GM23338 (cell line): ENCODE data around the gene RFK. TPM values are rescaled to one million over a fixed set of nuclear protein-coding genes. Genes with fewer than 3 reads are reported as not detected.

Source experiments
- ATAC-seq: fragments of 200-7000 bp; cut with Tn5 transposase; 3 replicates; pipeline ENCODE4 v1.9.1; 2020
- DNase-seq: peaks from one replicate; pipeline ENCODE4 v3.0.0-alpha.2; 2015; ENCODE audit warnings: low spot score
- H2AFZ ChIP-seq: fragments of 200-600 bp; sonication (generic); 2 replicates; pipeline ENCODE4 v1.8.0; 2016; ENCODE audit warnings: antibody characterized with exemption, mild to moderate bottlenecking, moderate library complexity
- H3F3A ChIP-seq: fragments of 200-600 bp; sonication (generic); replicated peaks from 2 replicates; pipeline ENCODE4 v1.8.0; 2017; ENCODE audit warnings: antibody characterized with exemption, mixed run types, low read depth
- H3K27ac ChIP-seq: fragments of 200-600 bp; sonication (generic); 2 replicates; pipeline ENCODE4 v1.6.1; 2016; ENCODE audit warnings: low read depth
- H3K27me3 ChIP-seq: fragments of 200-600 bp; sonication (generic); 2 replicates; pipeline ENCODE4 v1.8.0; 2016; ENCODE audit warnings: mild to moderate bottlenecking, mixed run types, moderate library complexity; ENCODE audit not compliant: insufficient read depth
- H3K36me3 ChIP-seq: fragments of 200-600 bp; sonication (generic); 2 replicates; pipeline ENCODE4 v1.8.0; 2016; ENCODE audit warnings: mild to moderate bottlenecking; ENCODE audit not compliant: insufficient read depth
- H3K4me1 ChIP-seq: fragments of 200-600 bp; sonication (generic); 2 replicates; pipeline ENCODE4 v1.8.0; 2016; ENCODE audit warnings: mild to moderate bottlenecking, moderate library complexity; ENCODE audit not compliant: insufficient read depth
- H3K4me2 ChIP-seq: fragments of 200-600 bp; sonication (generic); 2 replicates; pipeline ENCODE4 v1.7.1; 2017; ENCODE audit warnings: mixed run types
- H3K4me3 ChIP-seq: fragments of 200-600 bp; sonication (generic); 2 replicates; pipeline ENCODE4 v1.6.1; 2016; ENCODE audit warnings: mixed run types
- H3K79me2 ChIP-seq: fragments of 200-600 bp; sonication (generic); replicated peaks from 2 replicates; pipeline ENCODE4 v1.8.0; 2017; ENCODE audit warnings: mild to moderate bottlenecking; ENCODE audit not compliant: insufficient read depth
- H3K9me2 ChIP-seq: fragments of 200-600 bp; sonication (generic); 2 replicates; pipeline ENCODE4 v1.8.0; 2017; ENCODE audit not compliant: insufficient read depth
- H4K20me1 ChIP-seq: fragments of 200-600 bp; sonication (generic); replicated peaks from 2 replicates; pipeline ENCODE4 v1.8.0; 2017; ENCODE audit warnings: mild to moderate bottlenecking; ENCODE audit not compliant: insufficient read depth
- H3K27ac Mint-ChIP-seq: 2 replicates; pipeline ENCODE4 v1.8.0; 2020; ENCODE audit warnings: inconsistent platforms, mild to moderate bottlenecking, moderate library complexity, mixed read lengths
- H3K27me3 Mint-ChIP-seq: 3 replicates; pipeline ENCODE4 v1.8.0; 2022; ENCODE audit warnings: low read depth, mild to moderate bottlenecking, moderate library complexity, mixed read lengths, inconsistent platforms; ENCODE audit not compliant: insufficient read depth, poor library complexity
- H3K36me3 Mint-ChIP-seq: 3 replicates; pipeline ENCODE4 v1.8.0; 2021; ENCODE audit warnings: low read depth, mild to moderate bottlenecking, inconsistent platforms, moderate library complexity, mixed read lengths
- H3K4me1 Mint-ChIP-seq: 3 replicates; pipeline ENCODE4 v1.8.0; 2020; ENCODE audit warnings: mild to moderate bottlenecking, inconsistent platforms, mixed read lengths
- H3K4me3 Mint-ChIP-seq: 3 replicates; pipeline ENCODE4 v1.8.0; 2021; ENCODE audit warnings: moderate library complexity, mild to moderate bottlenecking, inconsistent platforms, mixed read lengths
- H3K9me3 Mint-ChIP-seq: 3 replicates; pipeline ENCODE4 v1.8.0; 2020; ENCODE audit warnings: moderate library complexity, mild to moderate bottlenecking, inconsistent platforms, mixed read lengths
- CREB1 ChIP-seq: fragments of 250-450 bp; sonication (Bioruptor Pico); IDR thresholded peaks from 2 replicates; pipeline ENCODE4 v1.5.0; 2020; ENCODE audit warnings: low read depth, mild to moderate bottlenecking, moderate library complexity
- EZH2 ChIP-seq: fragments of 200-600 bp; sonication (generic); IDR thresholded peaks from one replicate; pipeline ENCODE4 v1.8.0; 2017; ENCODE audit warnings: antibody characterized with exemption, mild to moderate bottlenecking, low read depth; ENCODE audit not compliant: unreplicated experiment
- EZH2phosphoT487 ChIP-seq: fragments of 200-600 bp; sonication (generic); IDR thresholded peaks from one replicate; pipeline ENCODE4 v1.8.1; 2018; ENCODE audit warnings: antibody characterized with exemption; ENCODE audit not compliant: unreplicated experiment
- JUNB ChIP-seq: IDR thresholded peaks from one replicate; pipeline ENCODE4 v1.6.1; 2016; ENCODE audit warnings: antibody characterized with exemption; ENCODE audit not compliant: unreplicated experiment
- NANOG ChIP-seq: IDR thresholded peaks from 2 replicates; pipeline ENCODE4 v1.6.1; 2016; ENCODE audit warnings: antibody characterized with exemption, borderline replicate concordance
- POLR2AphosphoS5 ChIP-seq: IDR thresholded peaks from 2 replicates; pipeline ENCODE4 v1.6.1; 2016; ENCODE audit warnings: antibody characterized with exemption, low read depth
- polyA plus RNA-seq: library from polyadenylated mRNA; unstranded; fragments of >200 nt; fragmentation: Nextera tagmentation; extraction: Ambion mirVana; gene quantifications from 2 replicates; pipeline ENCODE4 v1.2.1, GENCODE V29; 2016
- total RNA-seq: library from RNA; depleted of rRNA; stranded (reverse); fragments of >200 nt; shearing (Covaris generic); gene quantifications from 2 replicates; pipeline ENCODE4 v1.2.3, GENCODE V29; 2014
- TF ChIP-seq, protein P1 (sequence below), 2 experiments: fragments of 200-600 bp in 1 of 2; sonication (generic) in 1 of 2; conservative IDR thresholded peaks; 2 replicates each; pipeline versions ENCODE4 v1.5.1 to v1.6.1; 2016 to 2017; ENCODE audit warnings: antibody characterized with exemption in 2 of 2, low read depth in 2 of 2, mild to moderate bottlenecking in 2 of 2, moderate library complexity in 1 of 2
- TF ChIP-seq, protein P2 (sequence below): IDR thresholded peaks from one replicate; pipeline ENCODE4 v1.6.1; 2018; ENCODE audit warnings: antibody characterized with exemption; ENCODE audit not compliant: unreplicated experiment
- TF ChIP-seq, protein P3 (sequence below): IDR thresholded peaks from 2 replicates; pipeline ENCODE4 v1.6.1; 2016; ENCODE audit warnings: antibody characterized with exemption

The RFK gene
- total and polyA plus RNA-seq, 2 experiments from 2014 or later = 15.2 to 15.4 TPM

DNA sequence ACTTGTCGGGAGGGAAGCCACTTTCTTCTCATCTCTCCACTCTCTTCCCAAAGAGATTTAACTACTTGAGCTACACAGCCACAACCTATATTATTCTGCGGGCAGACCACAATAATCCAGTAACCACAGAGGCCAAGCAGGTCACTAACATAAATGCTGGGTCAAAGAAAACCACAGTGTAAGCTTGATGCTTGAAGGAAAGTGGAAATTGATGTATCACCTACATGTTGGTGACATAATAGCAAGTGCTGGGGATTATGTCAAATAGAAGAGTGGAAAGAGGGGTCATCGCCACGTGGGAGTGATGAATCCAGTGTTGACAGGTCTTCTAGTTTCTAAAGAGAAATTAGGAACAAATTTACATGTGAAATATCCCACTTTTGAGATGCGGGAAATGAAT is 40.9 kb downstream of the RFK start (continued):
- TF ChIP-seq, protein P1, sequence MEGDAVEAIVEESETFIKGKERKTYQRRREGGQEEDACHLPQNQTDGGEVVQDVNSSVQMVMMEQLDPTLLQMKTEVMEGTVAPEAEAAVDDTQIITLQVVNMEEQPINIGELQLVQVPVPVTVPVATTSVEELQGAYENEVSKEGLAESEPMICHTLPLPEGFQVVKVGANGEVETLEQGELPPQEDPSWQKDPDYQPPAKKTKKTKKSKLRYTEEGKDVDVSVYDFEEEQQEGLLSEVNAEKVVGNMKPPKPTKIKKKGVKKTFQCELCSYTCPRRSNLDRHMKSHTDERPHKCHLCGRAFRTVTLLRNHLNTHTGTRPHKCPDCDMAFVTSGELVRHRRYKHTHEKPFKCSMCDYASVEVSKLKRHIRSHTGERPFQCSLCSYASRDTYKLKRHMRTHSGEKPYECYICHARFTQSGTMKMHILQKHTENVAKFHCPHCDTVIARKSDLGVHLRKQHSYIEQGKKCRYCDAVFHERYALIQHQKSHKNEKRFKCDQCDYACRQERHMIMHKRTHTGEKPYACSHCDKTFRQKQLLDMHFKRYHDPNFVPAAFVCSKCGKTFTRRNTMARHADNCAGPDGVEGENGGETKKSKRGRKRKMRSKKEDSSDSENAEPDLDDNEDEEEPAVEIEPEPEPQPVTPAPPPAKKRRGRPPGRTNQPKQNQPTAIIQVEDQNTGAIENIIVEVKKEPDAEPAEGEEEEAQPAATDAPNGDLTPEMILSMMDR (conservative IDR thresholded peaks at IDR 0.05; ENCODE audit: low read depth in 2 of 2) = no peak

DNA sequence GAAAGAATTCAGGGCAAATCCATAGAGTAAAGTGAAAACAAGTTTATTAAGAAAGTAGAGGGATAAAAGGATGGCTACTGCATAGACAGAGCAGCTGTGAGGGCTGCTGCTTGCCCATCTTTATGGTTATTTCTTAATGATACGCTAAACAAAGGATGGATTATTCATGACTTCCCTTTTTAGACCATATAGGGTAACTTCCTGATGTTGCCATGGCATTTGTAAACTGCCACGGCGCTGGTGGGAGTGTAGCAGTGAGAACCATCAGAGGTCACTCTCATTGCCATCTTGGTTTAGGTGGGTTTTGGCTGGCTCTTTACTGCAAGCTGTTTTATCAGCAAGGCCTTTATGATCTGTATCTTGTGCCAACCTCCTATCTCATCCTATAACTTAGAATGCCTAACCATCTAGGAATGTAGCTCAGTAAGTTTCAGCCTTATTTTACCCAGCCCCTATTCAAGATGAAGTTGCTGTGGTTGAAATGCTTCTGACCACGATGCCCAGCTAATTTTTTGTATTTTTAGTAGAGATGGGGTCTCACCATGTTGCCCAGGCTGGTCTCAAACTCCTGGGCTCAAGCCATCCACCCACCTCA is 42.1 kb downstream of the RFK start:
- H3K9me3 Mint-ChIP-seq = 0 out of 3 replicates have a peak, but pooled peaks cover 2% of the 10 kb centered on the region
- H3F3A ChIP-seq = no peaks in the 10 kb centered on the region

DNA sequence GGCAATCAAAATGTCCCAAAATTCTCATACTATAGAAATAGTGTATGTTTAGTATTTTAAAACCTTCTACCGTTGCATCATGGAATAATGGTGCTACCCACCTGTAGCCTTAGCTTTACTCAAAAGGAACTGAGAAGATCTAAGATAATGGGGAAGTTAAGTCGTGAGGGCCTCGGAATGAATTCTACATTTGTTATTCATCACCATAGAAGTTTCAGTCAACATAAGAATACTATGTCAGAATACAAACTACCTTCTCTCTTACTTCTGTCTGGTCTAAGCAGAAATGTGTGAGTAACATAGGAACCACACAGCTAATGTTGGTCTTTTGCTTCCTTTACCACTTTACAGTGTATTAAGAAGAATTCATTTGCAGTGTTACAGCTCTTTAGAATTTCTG is 43.2 kb downstream of the RFK start:
- Mint-ChIP-seq H3K9me3 (0 out of 3 replicates have a peak, but pooled peaks cover 2% of the 10 kb centered on the region), H3K27me3 (peaks cover 4% of the 10 kb centered on the region), H3K4me3 (no peak overlapping the region), H3K4me1 (no peaks in the 10 kb centered on the region), H3K27ac (no peak overlapping the region), H3K36me3 (no peaks in the 10 kb centered on the region)
- Histone ChIP-seq H3K36me3 (no peaks in the 10 kb centered on the region), H3K27ac (no peak overlapping the region), H4K20me1 (no peaks in the 10 kb centered on the region), H3K79me2 (no peaks in the 10 kb centered on the region), H3K27me3 (no peaks in the 10 kb centered on the region), H2AFZ (no peak overlapping the region), H3K9me2 (no peaks in the 10 kb centered on the region), H3K4me3 (no peak overlapping the region), H3F3A (no peaks in the 10 kb centered on the region), H3K4me2 (no peak overlapping the region), H3K4me1 (no peaks in the 10 kb centered on the region)
- DNase-seq (no peak), ATAC-seq (no peak)
- TF ChIP-seq CREB1 (no peak), NANOG (no peak), EZH2 (no peak), JUNB (no peak), EZH2phosphoT487 (no peak), POLR2AphosphoS5 (no peak)
- TF ChIP-seq, protein P2, sequence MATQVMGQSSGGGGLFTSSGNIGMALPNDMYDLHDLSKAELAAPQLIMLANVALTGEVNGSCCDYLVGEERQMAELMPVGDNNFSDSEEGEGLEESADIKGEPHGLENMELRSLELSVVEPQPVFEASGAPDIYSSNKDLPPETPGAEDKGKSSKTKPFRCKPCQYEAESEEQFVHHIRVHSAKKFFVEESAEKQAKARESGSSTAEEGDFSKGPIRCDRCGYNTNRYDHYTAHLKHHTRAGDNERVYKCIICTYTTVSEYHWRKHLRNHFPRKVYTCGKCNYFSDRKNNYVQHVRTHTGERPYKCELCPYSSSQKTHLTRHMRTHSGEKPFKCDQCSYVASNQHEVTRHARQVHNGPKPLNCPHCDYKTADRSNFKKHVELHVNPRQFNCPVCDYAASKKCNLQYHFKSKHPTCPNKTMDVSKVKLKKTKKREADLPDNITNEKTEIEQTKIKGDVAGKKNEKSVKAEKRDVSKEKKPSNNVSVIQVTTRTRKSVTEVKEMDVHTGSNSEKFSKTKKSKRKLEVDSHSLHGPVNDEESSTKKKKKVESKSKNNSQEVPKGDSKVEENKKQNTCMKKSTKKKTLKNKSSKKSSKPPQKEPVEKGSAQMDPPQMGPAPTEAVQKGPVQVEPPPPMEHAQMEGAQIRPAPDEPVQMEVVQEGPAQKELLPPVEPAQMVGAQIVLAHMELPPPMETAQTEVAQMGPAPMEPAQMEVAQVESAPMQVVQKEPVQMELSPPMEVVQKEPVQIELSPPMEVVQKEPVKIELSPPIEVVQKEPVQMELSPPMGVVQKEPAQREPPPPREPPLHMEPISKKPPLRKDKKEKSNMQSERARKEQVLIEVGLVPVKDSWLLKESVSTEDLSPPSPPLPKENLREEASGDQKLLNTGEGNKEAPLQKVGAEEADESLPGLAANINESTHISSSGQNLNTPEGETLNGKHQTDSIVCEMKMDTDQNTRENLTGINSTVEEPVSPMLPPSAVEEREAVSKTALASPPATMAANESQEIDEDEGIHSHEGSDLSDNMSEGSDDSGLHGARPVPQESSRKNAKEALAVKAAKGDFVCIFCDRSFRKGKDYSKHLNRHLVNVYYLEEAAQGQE = no peak
- TF ChIP-seq, protein P1 (conservative IDR thresholded peaks at IDR 0.05; ENCODE audit: low read depth in 2 of 2) = no peak
- TF ChIP-seq, protein P3, sequence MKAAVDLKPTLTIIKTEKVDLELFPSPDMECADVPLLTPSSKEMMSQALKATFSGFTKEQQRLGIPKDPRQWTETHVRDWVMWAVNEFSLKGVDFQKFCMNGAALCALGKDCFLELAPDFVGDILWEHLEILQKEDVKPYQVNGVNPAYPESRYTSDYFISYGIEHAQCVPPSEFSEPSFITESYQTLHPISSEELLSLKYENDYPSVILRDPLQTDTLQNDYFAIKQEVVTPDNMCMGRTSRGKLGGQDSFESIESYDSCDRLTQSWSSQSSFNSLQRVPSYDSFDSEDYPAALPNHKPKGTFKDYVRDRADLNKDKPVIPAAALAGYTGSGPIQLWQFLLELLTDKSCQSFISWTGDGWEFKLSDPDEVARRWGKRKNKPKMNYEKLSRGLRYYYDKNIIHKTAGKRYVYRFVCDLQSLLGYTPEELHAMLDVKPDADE = no peak

More for the DNA sequence above, 42.1 kb downstream of the RFK start:
- Mint-ChIP-seq H3K27ac (no peak overlapping the region), H3K4me1 (no peaks in the 10 kb centered on the region), H3K27me3 (peaks cover 2% of the 10 kb centered on the region), H3K36me3 (no peaks in the 10 kb centered on the region), H3K4me3 (no peak overlapping the region)
- no peak overlapping the region for H3K27ac ChIP-seq
- TF ChIP-seq, protein P1 (conservative IDR thresholded peaks at IDR 0.05; ENCODE audit: low read depth in 2 of 2) = no peak
- no peak for TF ChIP-seq CREB1
- H2AFZ ChIP-seq = no peak overlapping the region
- H3K9me2 ChIP-seq = no peaks in the 10 kb centered on the region
- ATAC-seq (no peak), DNase-seq (no peak)
- no peaks in the 10 kb centered on the region for H3K79me2 ChIP-seq
- H3K4me2 ChIP-seq = no peak overlapping the region
- H3K4me1 ChIP-seq = no peaks in the 10 kb centered on the region
- H3K4me3 ChIP-seq = no peak overlapping the region
- H3K36me3 ChIP-seq = no peaks in the 10 kb centered on the region
- H4K20me1 ChIP-seq = no peaks in the 10 kb centered on the region
- no peaks in the 10 kb centered on the region for H3K27me3 ChIP-seq
